ENCODE results near the gene ZNF646.
"Not testable (repeated sequence)": the region's sequence is repeated elsewhere in the genome, so short reads cannot be mapped to it uniquely, and the experiment has no call there.

The ZNF646 gene

DNA sequence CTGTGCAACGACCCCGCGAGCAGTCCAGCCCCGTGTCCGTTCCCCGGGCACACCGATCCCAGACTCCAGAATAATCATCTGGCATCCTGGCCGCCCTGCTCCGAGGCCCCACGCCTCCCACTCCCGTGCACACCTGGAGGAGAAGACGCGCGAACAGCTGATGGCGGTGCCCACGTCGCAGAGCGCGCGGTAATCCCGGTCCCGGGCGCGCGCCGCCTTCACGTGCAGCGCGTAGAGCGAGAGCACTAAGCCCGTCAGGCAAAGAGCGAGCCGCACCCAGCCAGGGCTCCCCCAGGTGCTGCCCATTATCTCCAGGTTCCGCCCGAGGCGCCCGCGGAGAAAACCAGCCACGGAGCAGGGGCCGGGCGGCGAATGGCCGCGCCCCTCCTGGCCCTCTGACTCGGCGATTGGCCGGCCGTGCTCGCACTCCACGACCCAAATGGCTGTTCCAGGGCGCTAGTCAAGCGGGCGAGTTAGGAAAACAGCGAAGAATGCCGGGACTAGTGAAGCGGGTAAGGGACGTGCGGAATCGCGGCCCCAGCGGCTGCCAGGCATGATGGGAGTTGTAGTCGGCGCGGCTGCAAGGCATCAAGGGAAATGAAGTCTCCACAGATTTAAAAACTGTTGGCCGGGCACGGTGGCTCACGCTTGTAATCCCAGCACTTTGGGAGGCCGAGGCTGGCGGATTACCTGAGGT is 20.4 kb downstream of the ZNF646 start, which contains the start of gene VKORC1:
TSS of gene VKORC1 (minus strand) at position 374 of the 697 bp plus-strand sequence. CDS start at position 306, 68 bp downstream.
- peaks cover under 1% of the 10 kb centered on the region for H3K9me3 Mint-ChIP-seq
- H3K27me3 Mint-ChIP-seq: no peaks in the 10 kb centered on the region
- H3K4me3 Mint-ChIP-seq: peak within 1 kb of the TSS; percentile 88
- intact Hi-C loops (cut with micrococcal nuclease): loop anchor here (1.0 to 10.0 kb wide), 5 partner anchors 20 to 350 kb away; partner anchors contain the start of genes HSD3B7, SETD1A, STX4 and ZNF646
- H3K4me1 Mint-ChIP-seq (ENCODE audit: low read depth): peaks cover 37% of the 10 kb centered on the region
- H3K27ac Mint-ChIP-seq: peak within 1 kb of the TSS; percentile 83
- H3K36me3 Mint-ChIP-seq (ENCODE audit: low read depth): peaks cover 36% of the 10 kb centered on the region

DNA sequence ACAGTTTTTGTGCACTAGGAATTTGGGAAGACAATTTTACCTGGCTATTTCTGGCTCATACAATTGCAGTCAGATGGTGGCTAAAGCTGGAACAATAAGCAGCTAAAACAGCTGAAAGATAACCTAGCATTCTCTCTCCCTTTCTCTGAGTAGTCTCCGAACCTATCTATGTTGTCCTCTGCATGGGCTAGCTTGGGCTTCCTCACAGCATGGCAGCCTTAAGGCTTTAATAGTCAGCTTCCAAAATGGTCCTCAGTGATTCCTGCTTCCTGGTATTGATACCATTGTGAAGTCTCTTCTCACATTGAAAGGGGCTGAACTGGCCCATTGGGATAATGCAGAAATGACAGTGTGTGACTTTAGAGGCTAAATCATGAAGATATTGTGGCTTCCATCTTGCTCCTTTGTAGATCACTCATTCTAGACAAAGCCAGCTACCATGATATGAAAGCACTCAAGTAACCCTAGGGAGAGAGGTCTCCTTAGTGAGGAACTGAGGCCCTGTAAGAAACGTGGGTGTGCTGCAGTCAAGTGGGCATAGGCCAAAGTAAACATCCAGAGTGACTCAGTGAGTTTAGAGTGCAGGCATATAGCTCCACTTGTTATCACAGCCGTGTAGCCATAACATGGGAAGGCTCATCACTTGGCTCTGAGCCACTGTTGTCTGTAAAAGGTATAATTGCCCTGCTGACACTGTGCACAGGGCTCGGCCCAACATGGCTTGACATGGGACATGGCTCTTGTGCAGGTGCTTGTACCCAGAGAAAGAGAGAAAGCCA is 25.8 kb downstream of the ZNF646 start:
- Mint-ChIP-seq H3K36me3 (ENCODE audit: low read depth) (no peaks in the 10 kb centered on the region), H3K4me3 (no peak overlapping the region), H3K27ac (no peak overlapping the region), H3K9me3 (peaks cover 9% of the 10 kb centered on the region), H3K27me3 (no peaks in the 10 kb centered on the region), H3K4me1 (ENCODE audit: low read depth) (peaks cover 14% of the 10 kb centered on the region)
- intact Hi-C loops (cut with micrococcal nuclease): loop anchor here (10.0 kb wide), 2 partner anchors 145 to 345 kb away; partner anchors contain the start of genes SETD1A and ZNF843

DNA sequence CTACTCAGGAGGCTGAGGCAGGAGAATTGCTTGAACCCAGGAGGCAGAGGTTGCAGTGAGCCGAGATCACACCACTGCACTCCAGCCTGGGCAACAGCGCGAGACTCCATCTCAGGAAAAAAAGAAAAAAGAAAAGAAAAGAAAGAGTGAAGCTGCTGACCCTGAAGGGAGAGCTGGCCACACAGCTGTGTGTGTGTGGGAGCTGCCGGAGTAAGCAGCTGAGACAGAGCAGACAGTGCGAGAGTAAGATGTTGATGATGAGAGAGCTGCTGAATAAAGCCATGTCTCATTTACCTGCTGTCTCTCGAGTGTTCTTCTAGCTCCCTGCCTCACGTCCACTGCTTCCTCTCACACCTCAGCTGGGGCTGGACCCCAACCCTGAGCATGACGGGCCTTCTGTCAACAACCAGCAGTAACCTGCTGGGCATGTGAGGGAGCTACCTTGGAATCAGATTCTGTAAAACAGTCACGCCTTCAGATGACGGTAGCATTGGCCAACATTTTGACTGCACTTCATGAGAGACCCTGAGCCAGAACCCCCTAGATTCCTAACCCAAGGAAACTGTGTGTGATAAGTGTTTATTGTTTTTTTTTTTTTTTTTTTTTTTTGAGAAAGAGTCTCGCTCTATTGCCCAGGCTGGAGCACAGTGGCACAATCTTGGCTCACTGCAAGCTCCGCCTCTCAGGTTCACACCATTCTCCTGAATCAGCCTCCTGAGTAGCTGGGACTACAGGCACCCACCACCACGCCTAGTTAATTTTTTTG is 26.8 kb downstream of the ZNF646 start:
- H3K27me3 Mint-ChIP-seq; H3K4me3 Mint-ChIP-seq; H3K27ac Mint-ChIP-seq; H3K9me3 Mint-ChIP-seq; H3K36me3 Mint-ChIP-seq (ENCODE audit: low read depth); intact Hi-C loops (cut with micrococcal nuclease): not testable (repeated sequence)
- peaks cover 11% of the 10 kb centered on the region for H3K4me1 Mint-ChIP-seq (ENCODE audit: low read depth)

DNA sequence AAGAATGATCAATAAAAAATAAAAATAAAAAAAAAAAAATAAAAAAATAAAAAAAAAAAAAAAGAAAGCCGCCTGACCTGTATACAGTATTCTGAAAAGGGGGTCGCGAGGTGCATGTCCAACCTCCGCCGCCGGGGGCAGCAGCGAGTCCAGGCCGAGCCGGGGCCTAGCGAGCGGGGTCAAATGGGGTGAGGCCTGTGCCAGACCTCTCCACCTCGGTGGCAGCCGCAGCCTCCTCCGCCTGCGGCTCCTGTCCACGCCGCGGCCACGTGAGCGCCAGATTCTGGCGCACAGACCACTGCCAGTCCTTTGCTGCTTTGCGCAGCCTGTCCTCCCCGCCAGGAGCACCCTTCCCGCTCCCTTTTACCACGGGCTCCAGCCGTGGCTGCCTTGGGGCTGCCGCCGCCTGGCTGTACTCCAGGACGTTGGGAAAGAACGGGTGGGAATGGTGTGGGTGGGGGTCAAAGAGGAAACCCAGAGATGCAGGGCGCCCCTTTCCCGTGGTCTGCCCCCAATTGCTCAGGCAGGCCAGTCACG is 31.5 kb downstream of the ZNF646 start:
- Mint-ChIP-seq H3K4me3 (peak overlapping the region; percentile 56), H3K9me3 (no peaks in the 10 kb centered on the region), H3K36me3 (ENCODE audit: low read depth) (peaks cover 23% of the 10 kb centered on the region), H3K27ac (peak overlapping the region; percentile 83), H3K27me3 (no peaks in the 10 kb centered on the region), H3K4me1 (ENCODE audit: low read depth) (peaks cover 34% of the 10 kb centered on the region)
- intact Hi-C loops (cut with micrococcal nuclease): loop anchor here (5.0 kb wide), 2 partner anchors 33 to 37 kb away; partner anchors contain the start of genes ZNF646 and ZNF668

DNA sequence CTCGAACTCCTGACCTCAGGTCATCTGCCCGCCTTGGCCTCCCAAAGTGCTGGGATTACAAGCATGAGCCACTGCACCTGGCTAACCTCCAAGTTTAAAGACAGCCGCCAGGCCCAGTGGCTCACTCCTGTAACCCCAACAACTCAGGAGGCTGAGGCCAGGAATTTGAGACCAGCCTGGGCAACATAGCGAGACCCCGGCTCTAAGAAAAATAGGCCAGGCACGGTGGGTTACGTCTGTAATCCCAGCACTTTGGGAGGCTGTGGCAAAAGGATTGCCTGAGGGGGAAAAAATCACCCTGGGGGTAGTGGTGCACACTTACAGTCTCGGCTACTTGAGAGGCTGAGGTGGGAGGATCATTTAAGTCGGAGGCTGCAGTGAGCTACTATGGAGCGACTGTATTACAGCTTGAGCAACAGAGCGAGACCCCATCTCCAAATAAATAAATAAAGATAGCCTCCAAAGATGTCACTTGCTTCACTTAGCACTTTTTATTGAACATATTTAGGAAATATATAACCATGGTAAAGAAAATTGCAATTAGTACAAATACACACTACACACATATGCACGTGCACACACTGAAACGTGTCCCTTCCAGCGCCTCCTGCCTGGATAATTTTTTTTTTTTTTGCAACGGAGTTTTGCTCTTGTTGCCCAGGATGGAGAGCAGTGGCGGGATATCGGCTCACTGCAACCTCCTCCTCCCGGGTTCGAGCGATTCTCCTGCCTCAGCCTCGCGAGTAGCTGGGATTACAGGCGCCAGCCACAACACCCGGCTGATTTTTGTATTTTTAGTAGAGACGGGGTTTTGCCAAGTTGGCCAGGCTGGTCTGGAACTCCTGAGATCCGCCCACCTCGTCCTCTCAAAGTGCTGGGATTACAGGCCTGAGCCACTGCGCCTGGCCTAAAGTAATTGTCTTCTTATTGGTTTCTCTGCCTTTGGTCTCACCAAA is 32.6 kb downstream of the ZNF646 start:
- Mint-ChIP-seq H3K27me3 (no peaks in the 10 kb centered on the region), H3K9me3 (no peaks in the 10 kb centered on the region), H3K4me3 (no peak overlapping the region), H3K27ac (peak overlapping the region; percentile 83), H3K36me3 (ENCODE audit: low read depth) (peaks cover 33% of the 10 kb centered on the region), H3K4me1 (ENCODE audit: low read depth) (peaks cover 44% of the 10 kb centered on the region)
- intact Hi-C loops (cut with micrococcal nuclease): loop anchor here (5.0 kb wide), 2 partner anchors 34 to 36 kb away; partner anchors contain the start of genes ZNF646 and ZNF668

DNA sequence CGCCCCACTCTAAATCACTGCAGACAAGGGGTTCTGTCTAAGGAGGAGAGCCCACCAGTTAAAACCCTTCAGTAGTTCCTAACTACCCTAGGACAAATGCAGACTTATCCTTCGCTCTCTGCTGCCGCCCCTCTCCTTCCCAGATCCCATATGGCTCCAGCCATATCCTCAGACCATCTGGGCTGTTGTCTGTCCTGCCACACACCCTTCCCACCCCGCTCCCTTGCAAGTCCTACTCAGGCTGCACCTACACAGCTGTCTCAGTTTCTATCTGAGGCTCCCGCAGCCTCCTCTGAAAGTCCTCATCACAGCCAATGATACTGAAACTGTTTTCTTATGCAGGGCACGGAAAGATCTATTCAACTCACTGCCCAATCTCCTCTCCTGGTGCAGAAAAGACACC is 33.2 kb downstream of the ZNF646 start:
- Mint-ChIP-seq H3K4me3 (no peak overlapping the region), H3K27ac (peak overlapping the region; percentile 75), H3K27me3 (no peaks in the 10 kb centered on the region), H3K4me1 (ENCODE audit: low read depth) (peaks cover 50% of the 10 kb centered on the region), H3K9me3 (no peaks in the 10 kb centered on the region), H3K36me3 (ENCODE audit: low read depth) (peaks cover 40% of the 10 kb centered on the region)
- intact Hi-C loops (cut with micrococcal nuclease): loop anchor here (5.0 kb wide), 2 partner anchors 35 kb away; partner anchors contain the start of genes ZNF646 and ZNF668

DNA sequence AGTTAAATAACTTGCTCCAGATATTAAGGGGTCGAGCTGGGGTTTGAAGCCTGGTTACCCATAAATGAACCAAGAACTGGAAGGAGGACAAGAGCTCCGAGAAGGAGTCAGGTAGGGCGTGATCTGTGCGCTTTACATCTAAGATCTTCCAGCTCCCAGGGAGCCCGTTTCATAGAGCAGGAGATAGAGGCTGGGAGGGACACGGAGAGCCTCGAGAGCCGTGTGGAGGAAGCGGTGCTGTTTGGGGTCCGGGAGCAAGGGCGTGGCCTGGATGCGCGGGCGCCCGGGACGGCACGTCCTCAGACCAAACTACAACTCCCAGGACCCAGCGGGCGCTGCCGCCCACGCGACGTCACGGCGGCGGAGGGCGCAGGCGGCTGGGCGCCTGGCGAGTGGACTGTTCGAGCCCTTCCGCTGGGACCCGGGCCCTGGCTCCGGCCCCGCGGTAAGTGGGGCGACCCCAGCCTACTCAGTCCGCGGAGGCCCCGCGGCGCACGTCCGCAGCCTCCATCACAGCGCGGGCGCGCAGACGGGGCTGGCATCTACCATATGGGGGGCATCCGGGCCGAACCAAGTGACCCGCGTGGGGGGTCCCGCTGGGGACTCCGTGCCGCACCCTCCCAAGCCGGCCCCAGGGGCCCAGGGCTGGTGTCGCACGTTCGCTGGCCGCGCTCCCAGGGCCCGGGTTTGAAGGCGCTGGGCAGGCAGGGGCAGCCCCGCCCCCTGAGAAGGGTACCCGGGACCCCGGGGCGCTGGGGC is 34.0 kb downstream of the ZNF646 start, which contains the start of gene BCKDK:
TSS of gene BCKDK (plus strand) at position 352 of the 759 bp plus-strand sequence. CDS start 838 bp downstream, outside the sequence.
- intact Hi-C loops (cut with micrococcal nuclease): loop anchor here (5.0 kb wide), 2 partner anchors 34 to 36 kb away; partner anchors contain the start of genes ZNF646 and ZNF668
- Mint-ChIP-seq H3K4me3 (peak within 1 kb of the TSS; percentile 88), H3K27ac (peak within 1 kb of the TSS; percentile 75), H3K9me3 (no peaks in the 10 kb centered on the region), H3K36me3 (ENCODE audit: low read depth) (peaks cover 46% of the 10 kb centered on the region), H3K27me3 (no peaks in the 10 kb centered on the region), H3K4me1 (ENCODE audit: low read depth) (peaks cover 58% of the 10 kb centered on the region)

DNA sequence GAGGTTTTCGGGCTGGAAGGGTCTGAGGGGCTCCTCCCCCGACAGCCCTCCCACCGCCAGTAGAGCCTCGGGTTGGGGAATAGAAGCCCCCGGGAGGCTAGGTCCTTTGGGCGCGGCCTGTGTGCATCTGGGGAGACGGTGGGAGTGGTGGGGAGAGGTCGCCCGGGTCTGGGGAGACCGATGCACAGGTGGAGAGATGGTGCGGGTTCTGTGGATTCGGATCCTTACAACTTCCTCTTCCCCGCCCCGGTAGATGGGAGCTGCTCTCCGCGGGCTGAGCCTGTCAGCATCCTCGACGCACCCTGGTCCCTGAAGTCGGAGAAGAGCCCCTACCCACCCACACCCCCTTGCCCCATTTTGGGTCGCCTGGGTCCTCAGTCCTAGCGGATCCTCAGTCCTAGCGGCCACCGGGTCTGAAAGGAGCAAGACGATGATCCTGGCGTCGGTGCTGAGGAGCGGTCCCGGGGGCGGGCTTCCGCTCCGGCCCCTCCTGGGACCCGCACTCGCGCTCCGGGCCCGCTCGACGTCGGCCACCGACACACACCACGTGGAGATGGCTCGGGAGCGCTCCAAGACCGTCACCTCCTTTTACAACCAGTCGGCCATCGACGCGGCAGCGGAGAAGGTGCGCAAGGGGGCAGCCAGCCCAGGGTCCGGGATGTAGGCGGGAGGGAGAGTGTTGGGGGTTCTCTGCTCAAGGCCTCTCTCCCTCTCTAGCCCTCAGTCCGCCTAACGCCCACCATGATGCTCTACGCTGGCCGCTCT is 34.8 kb downstream of the ZNF646 start:
- intact Hi-C loops (cut with micrococcal nuclease): loop anchor here (5.0 kb wide), 2 partner anchors 33 to 37 kb away; partner anchors contain the start of genes ZNF646 and ZNF668
- Mint-ChIP-seq H3K9me3 (no peaks in the 10 kb centered on the region), H3K4me1 (ENCODE audit: low read depth) (peaks cover 65% of the 10 kb centered on the region), H3K36me3 (ENCODE audit: low read depth) (peaks cover 46% of the 10 kb centered on the region), H3K4me3 (peak overlapping the region; percentile 88), H3K27me3 (no peaks in the 10 kb centered on the region), H3K27ac (peak overlapping the region; percentile 75)

DNA sequence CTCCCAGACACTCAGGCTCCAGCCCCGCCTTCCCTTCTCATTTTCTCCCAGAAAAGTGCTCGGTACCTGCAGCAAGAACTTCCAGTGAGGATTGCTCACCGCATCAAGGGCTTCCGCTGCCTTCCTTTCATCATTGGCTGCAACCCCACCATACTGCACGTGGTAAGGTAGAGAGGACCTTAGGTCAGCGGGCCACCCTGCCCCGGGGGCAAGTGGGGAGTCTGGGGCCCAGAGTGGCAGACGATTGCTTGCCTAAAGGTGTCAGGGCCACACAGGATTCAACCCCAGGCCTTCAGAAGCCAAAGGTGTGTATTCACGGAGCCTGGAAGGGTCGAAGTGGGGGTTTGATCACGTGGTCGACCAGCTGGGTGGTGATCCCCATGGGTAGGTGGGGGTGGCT is 35.4 kb downstream of the ZNF646 start:
- Mint-ChIP-seq H3K4me3 (peak overlapping the region; percentile 88), H3K27me3 (no peaks in the 10 kb centered on the region), H3K27ac (peak overlapping the region; percentile 75), H3K4me1 (ENCODE audit: low read depth) (peaks cover 70% of the 10 kb centered on the region), H3K9me3 (no peaks in the 10 kb centered on the region), H3K36me3 (ENCODE audit: low read depth) (peaks cover 48% of the 10 kb centered on the region)
- intact Hi-C loops (cut with micrococcal nuclease): loop anchor here (5.0 kb wide), 2 partner anchors 33 to 37 kb away; partner anchors contain the start of genes ZNF646 and ZNF668

DNA sequence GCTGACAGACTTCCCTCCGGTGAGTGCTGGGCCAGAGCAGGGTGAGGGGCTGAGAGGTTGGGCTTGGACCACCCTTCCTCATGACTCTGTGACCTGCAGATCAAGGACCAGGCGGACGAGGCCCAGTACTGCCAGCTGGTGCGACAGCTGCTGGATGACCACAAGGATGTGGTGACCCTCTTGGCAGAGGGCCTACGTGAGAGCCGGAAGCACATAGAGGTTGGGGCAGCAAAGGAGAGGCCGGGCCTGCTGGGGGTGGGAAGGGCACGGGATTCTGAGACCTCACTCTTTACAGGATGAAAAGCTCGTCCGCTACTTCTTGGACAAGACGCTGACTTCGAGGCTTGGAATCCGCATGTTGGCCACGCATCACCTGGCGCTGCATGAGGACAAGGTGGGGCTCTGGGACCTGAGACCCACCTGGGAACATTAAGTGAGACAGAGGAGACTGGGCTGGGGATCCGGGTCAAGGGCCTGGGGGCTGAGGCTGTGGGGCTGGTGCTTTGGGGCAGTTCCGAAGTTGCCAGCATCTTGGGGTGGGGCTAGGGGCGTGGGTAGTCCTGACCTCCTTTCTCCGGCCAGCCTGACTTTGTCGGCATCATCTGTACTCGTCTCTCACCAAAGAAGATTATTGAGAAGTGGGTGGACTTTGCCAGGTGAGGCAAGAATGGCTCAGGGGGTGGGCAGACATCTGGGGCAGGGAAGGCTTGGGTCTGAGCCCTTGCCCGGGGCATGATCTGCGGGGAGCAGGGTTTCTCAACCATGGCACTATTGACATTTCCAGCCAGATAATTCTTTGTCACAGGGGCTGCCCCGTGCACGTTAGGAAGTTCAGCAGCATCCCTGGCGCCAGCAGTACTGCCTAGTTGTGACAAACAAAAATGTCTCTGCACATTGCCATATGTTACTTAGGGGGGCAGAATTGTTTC is 36.1 kb downstream of the ZNF646 start:
- Mint-ChIP-seq H3K36me3 (ENCODE audit: low read depth) (peaks cover 54% of the 10 kb centered on the region), H3K4me3 (peak overlapping the region; percentile 88), H3K27me3 (no peaks in the 10 kb centered on the region), H3K4me1 (ENCODE audit: low read depth) (peaks cover 75% of the 10 kb centered on the region), H3K9me3 (no peaks in the 10 kb centered on the region), H3K27ac (peak overlapping the region; percentile 75)
- intact Hi-C loops (cut with micrococcal nuclease): no loop called here
